ENCODE results near the gene PCARE.

GRCh38 chr2:29112379-29112778, 38.1 kb upstream of the PCARE start:
- no peak for TF ChIP-seq POLR2A (IDR thresholded peaks at IDR 0.05)
- no peak for TF ChIP-seq CTCF (IDR thresholded peaks at IDR 0.05)
- TF ChIP-seq POLR2AphosphoS5 (IDR thresholded peaks at IDR 0.05): no peak

Measured in prostate gland (tissue), 2 donors.